GM10248 (cell line): Measurements from ENCODE around the gene C4orf46.

Source experiments
- CTCF ChIA-PET: fragments of 300-600 bp; sonication (Branson Sonifier 250); formaldehyde crosslinking; extraction: SDS; loops from one replicate; lab custom pipeline; 2021; ENCODE audit warnings: antibody characterized with exemption; lab: Yijun Ruan, JAX
- POLR2A ChIA-PET: fragments of 350-650 bp; sonication (Branson Sonifier 250); formaldehyde crosslinking; extraction: SDS; loops from one replicate; lab custom pipeline; 2020; ENCODE audit warnings: antibody characterized with exemption; lab: Yijun Ruan, JAX
- DNase-seq: peaks from one replicate; pipeline ENCODE4 v3.0.0; 2012; ENCODE audit errors: extremely low spot score
- CTCF ChIP-seq: IDR thresholded peaks from 2 replicates; pipeline ENCODE4 v1.5.1; 2012; ENCODE audit warnings: mild to moderate bottlenecking, low read depth; ENCODE audit errors: extremely low read depth, missing control alignments, control extremely low read depth

Gene C4orf46

DNA sequence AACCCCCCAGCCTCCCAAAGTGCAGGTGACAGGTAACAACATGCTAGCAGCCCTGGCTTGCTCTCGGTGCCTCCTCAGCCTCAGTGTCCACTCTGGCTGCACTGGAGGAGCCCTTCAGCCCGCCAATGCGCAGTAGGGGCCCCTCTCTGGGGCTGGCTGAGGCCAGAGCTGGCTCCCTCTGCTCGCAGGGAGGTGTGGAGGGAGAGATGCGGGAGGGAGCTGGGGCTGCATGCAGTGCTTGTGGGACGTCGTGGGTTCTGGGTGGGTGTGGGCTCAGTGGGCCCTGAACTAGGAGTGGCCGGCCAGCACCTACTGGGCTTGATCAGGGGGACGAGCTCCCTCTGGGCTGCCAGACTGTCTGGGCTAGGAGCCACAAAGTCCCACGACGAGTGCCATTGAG is 14.4 kb downstream of the C4orf46 start:
- POLR2A ChIA-PET = no interaction called here
- CTCF ChIA-PET = interaction anchor here (0.6 to 1.7 kb wide), 4 partner anchors 9 to 142 kb away, joined by 3 to 7 read pairs (median 4); no protein-coding TSS in a partner anchor
- no peak for DNase-seq
- no peak for TF ChIP-seq CTCF

GRCh38 chr4:158656439-158656838 is 15.2 kb downstream of the C4orf46 start:
- CTCF ChIA-PET = interaction anchor here (0.6 to 1.7 kb wide), 4 partner anchors 9 to 31 kb away, joined by 3 to 7 read pairs (median 4); no protein-coding TSS in a partner anchor
- no peak for DNase-seq
- POLR2A ChIA-PET = no interaction called here
- no peak for TF ChIP-seq CTCF

GRCh38 chr4:158652920-158653319 is 18.8 kb downstream of the C4orf46 start:
- DNase-seq = no peak

GRCh38 chr4:158649111-158649680 is 22.5 kb downstream of the C4orf46 start:
- TF ChIP-seq CTCF = no peak
- ChIA-PET POLR2A (no interaction called here), CTCF (no interaction called here)
- DNase-seq = no peak

More at GRCh38 chr4:158652920-158653319, 18.8 kb downstream of the C4orf46 start:
- ChIA-PET CTCF (no interaction called here), POLR2A (no interaction called here)
- no peak for TF ChIP-seq CTCF

GRCh38 chr4:158644760-158645159 is 26.9 kb downstream of the C4orf46 start:
- TF ChIP-seq CTCF = no peak
- CTCF ChIA-PET = interaction anchor here (1.4 to 1.6 kb wide), 2 partner anchors 13 to 19 kb away, joined by 3 to 7 read pairs; no protein-coding TSS in a partner anchor
- POLR2A ChIA-PET = no interaction called here
- DNase-seq = no peak

DNA sequence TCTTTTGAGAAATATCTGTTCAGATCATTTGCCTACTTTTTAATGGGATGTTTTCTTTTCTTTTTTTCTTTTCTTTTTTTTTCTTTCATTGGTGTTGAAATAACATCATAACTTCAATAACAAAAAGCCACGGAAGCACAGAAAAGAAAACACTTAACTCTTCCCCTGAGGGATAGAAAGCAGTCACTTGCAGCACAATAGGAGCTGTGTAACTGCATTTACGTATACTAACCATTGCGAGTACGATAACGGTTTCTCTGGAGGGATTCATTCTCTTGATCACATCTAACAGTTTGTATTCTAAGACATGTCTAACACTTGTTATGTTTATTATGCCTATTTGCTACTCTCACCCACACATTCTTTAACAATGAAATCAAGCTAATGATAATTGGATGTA is 27.3 kb downstream of the C4orf46 start:
- ChIA-PET POLR2A (no interaction called here), CTCF (interaction anchor here (1.4 to 1.6 kb wide), 2 partner anchors 13 to 19 kb away, joined by 3 to 7 read pairs; no protein-coding TSS in a partner anchor)
- DNase-seq = no peak
- no peak for TF ChIP-seq CTCF
